Fibroblast of mammary gland (primary cell): ENCODE data around the gene BTBD16.

Source experiments
- DNase-seq: peaks from one replicate; pipeline ENCODE4 v3.0.0-alpha.2; 2010; ENCODE audit warnings: low read depth
- H3K4me3 ChIP-seq: 2 replicates; pipeline ENCODE4 v1.5.1; 2011; ENCODE audit warnings: low read depth, mild to moderate bottlenecking, low read length, moderate library complexity; ENCODE audit not compliant: control insufficient read depth
- TF ChIP-seq, protein P1 (sequence below): conservative IDR thresholded peaks from 2 replicates; pipeline ENCODE4 v1.5.1; 2011; ENCODE audit warnings: low read depth, low read length, inconsistent platforms; ENCODE audit not compliant: control insufficient read depth, insufficient read depth

The BTBD16 gene

DNA sequence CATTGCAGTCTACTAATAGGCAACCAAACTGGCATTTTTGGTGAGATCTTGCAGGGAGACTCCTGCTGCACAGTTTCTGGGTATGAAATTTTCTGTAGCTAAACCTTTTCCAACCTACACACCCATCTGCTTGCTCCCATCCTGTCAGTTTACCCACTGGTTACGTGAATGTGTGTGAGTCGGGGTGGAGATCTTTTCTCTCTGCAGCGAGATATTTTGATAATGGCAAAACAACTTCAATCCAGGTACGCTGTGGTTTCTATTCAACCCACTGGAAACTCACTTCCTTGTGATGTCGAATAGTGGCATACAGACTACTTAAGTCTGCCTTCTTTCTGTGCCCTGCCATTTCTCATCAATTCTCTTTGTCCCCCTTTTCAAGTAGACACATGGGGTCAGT, 107.9 kb downstream of the BTBD16 start:
- no peak overlapping the region for H3K4me3 ChIP-seq
- TF ChIP-seq, protein P1, sequence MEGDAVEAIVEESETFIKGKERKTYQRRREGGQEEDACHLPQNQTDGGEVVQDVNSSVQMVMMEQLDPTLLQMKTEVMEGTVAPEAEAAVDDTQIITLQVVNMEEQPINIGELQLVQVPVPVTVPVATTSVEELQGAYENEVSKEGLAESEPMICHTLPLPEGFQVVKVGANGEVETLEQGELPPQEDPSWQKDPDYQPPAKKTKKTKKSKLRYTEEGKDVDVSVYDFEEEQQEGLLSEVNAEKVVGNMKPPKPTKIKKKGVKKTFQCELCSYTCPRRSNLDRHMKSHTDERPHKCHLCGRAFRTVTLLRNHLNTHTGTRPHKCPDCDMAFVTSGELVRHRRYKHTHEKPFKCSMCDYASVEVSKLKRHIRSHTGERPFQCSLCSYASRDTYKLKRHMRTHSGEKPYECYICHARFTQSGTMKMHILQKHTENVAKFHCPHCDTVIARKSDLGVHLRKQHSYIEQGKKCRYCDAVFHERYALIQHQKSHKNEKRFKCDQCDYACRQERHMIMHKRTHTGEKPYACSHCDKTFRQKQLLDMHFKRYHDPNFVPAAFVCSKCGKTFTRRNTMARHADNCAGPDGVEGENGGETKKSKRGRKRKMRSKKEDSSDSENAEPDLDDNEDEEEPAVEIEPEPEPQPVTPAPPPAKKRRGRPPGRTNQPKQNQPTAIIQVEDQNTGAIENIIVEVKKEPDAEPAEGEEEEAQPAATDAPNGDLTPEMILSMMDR = no peak
- no peak for DNase-seq

DNA sequence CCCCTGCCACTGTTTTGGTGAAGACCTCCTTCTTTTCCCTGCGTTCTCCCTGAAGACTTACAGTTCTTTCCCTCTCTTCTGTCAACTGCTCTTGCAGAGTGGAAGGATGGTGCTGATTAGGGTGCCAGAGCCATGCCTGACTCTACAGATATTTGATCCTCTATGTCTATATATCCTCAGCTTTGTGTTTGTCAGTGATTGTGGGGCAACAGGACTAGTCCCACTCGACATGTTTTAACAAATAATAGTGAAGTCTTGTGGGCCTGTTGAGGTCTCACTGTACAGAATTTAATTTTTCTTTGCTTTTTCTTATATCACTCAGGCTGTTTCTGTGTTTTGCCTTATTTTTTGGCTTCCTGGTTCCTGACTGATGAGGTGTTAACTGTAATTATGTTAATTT, 108.4 kb downstream of the BTBD16 start:
- DNase-seq = no peak
- no peak overlapping the region for H3K4me3 ChIP-seq
- TF ChIP-seq, protein P1 = no peak

DNA sequence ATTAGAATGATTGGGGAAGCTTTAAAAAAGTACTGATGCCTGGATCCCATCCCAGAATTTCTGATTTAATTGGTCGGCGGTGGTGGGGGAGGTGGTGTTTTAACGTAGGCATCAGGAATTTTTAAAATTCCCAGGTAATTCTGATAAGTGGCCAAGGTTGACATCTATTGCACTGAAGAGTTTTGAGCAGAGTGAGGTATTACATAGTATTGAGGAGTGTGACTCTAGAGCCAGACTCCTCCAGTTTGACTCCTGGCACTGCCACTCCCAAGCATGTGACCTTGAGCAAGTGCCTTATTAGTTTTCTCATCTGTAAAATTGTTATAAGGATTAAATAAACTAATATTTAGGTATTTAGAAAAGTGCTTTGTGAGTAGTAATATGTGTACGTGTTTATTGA, 109.6 kb downstream of the BTBD16 start:
- TF ChIP-seq, protein P1 = no peak
- no peak overlapping the region for H3K4me3 ChIP-seq
- DNase-seq = no peak

DNA sequence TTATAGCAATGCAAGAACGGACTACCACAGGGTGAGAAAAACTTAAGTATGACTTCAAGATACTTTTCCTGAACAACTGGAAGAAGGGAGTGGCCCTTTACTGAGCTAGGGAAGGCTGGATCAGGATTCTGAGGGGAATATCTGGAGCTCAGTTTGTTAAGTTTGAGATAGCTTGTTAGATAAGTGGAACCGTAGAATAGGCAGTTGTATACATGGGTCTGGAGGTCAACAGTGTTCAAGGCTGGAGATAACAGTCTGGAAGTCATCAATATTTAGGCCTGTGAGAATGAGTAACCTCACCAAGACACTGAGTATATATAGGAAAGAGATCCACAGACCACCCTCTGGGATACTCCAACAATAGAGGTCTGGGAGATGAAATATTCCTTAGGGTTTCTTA, 110.6 kb downstream of the BTBD16 start:
- H3K4me3 ChIP-seq = no peak overlapping the region
- no peak for DNase-seq
- TF ChIP-seq, protein P1 = no peak

DNA sequence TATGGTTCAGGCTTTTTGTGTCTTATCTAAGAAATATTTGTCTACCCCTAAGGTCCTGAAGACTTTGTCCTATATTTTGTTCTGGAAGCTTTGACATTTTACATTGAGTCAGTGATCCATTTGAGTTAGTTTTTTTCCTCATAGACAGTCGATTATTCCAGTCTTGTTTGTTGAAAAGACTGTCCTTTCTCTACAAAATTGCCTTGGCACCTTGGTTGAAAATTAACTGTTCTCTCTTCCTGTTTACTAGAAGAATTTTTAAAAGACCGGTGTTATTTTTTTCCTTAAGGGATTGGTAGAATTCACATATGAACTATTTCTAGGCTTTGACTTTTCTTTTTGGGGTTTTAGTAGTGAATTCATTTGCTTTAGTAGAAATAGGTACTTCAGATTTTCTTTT, 115.4 kb downstream of the BTBD16 start:
- H3K4me3 ChIP-seq = no peak overlapping the region
- TF ChIP-seq, protein P1 = no peak
- DNase-seq = no peak

DNA sequence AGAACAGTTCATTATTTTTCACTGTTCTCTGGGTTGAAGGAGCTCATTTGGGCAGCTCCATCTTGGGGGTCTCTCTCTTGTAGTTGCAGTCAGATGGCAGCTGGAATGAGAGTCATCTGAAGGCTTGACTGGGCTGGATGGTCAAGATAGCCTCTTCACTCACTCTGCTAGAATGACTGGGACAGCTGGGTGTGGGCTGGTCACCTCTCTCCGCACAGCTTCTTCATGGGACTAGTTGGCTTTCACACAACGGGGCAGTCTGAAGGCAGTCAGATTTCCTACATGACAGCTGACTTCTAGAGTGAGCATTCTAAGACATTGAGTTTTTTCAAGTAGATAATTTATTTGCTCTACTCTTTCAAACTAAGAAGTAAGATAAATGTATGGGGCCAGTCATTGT, 116.5 kb downstream of the BTBD16 start:
- no peak overlapping the region for H3K4me3 ChIP-seq
- no peak for DNase-seq
- TF ChIP-seq, protein P1 = no peak
